Hepatocyte (in vitro differentiated cells): Measurements from ENCODE around the gene NCAPH2. TPM values are rescaled to one million over a fixed set of nuclear protein-coding genes. Genes with fewer than 3 reads are reported as not detected.

Experiments
- DNase-seq: peaks from one replicate; pipeline ENCODE4 v3.0.0-alpha.2; 2016; ENCODE audit warnings: low spot score
- H2AFZ ChIP-seq: fragments of 200-600 bp; sonication (generic); 2 replicates; pipeline ENCODE4 v1.6.0; 2016; ENCODE audit warnings: antibody characterized with exemption, mild to moderate bottlenecking
- H3K27ac ChIP-seq: fragments of 200-600 bp; sonication (generic); 2 replicates; pipeline ENCODE4 v1.5.1; 2016; ENCODE audit warnings: mild to moderate bottlenecking
- H3K27me3 ChIP-seq: fragments of 200-600 bp; sonication (generic); 2 replicates; pipeline ENCODE4 v1.6.1; 2016
- H3K36me3 ChIP-seq: fragments of 200-600 bp; sonication (generic); replicated peaks from 2 replicates; pipeline ENCODE4 v1.5.1; 2016; ENCODE audit warnings: low read depth; ENCODE audit not compliant: insufficient read depth
- H3K4me1 ChIP-seq: fragments of 200-600 bp; sonication (generic); 2 replicates; pipeline ENCODE4 v1.5.1; 2016; ENCODE audit warnings: mild to moderate bottlenecking, moderate library complexity; ENCODE audit not compliant: insufficient read depth
- H3K4me2 ChIP-seq: fragments of 200-600 bp; sonication (generic); 2 replicates; pipeline ENCODE4 v1.6.0; 2016
- H3K4me3 ChIP-seq: fragments of 200-600 bp; sonication (generic); 2 replicates; pipeline ENCODE4 v1.5.1; 2016; ENCODE audit warnings: mild to moderate bottlenecking
- H3K79me2 ChIP-seq: fragments of 200-600 bp; sonication (generic); 2 replicates; pipeline ENCODE4 v1.6.0; 2017; ENCODE audit warnings: mild to moderate bottlenecking
- H3K9me2 ChIP-seq: fragments of 200-600 bp; sonication (generic); replicated peaks from 2 replicates; pipeline ENCODE4 v1.6.0; 2017; ENCODE audit warnings: mild to moderate bottlenecking; ENCODE audit not compliant: insufficient read depth
- H3K9me3 ChIP-seq: fragments of 200-600 bp; sonication (generic); 2 replicates; pipeline ENCODE4 v1.5.1; 2016; ENCODE audit warnings: low read depth, mild to moderate bottlenecking
- H4K20me1 ChIP-seq: fragments of 200-600 bp; sonication (generic); 2 replicates; pipeline ENCODE4 v1.6.0; 2016; ENCODE audit warnings: mild to moderate bottlenecking; ENCODE audit not compliant: insufficient read depth, poor library complexity, severe bottlenecking
- EZH2 ChIP-seq: fragments of 200-600 bp; sonication (generic); IDR thresholded peaks from 2 replicates; pipeline ENCODE4 v1.6.1; 2016; ENCODE audit warnings: antibody characterized with exemption, mild to moderate bottlenecking, borderline replicate concordance
- EZH2phosphoT487 ChIP-seq: fragments of 200-600 bp; sonication (generic); IDR thresholded peaks from one replicate; pipeline ENCODE4 v1.6.1; 2018; ENCODE audit warnings: antibody characterized with exemption, mild to moderate bottlenecking, low read depth, moderate library complexity; ENCODE audit not compliant: unreplicated experiment, severe bottlenecking
- WGBS: methylation state at CpG from one replicate; pipeline ENCODE4 v1.1.6; 2016; ENCODE audit warnings: low lambda C conversion rate; ENCODE audit errors: missing lambda C conversion rate; 5-methylcytosine and 5-hydroxymethylcytosine counted together
- polyA plus RNA-seq: library from polyadenylated mRNA; unstranded; fragments of >200 nt; fragmentation: Nextera tagmentation; extraction: Ambion mirVana; gene quantifications from 2 replicates; pipeline ENCODE4 v1.2.1, GENCODE V29; 2016
- total RNA-seq: library from RNA; depleted of rRNA; stranded (reverse); fragments of >200 nt; gene quantifications from 2 replicates; pipeline ENCODE4 v1.2.3, GENCODE V29; 2014
- TF ChIP-seq, protein P1 (sequence below): fragments of 200-600 bp; sonication (generic); IDR thresholded peaks from 2 replicates; pipeline ENCODE4 v1.5.1; 2016; ENCODE audit warnings: antibody characterized with exemption, mild to moderate bottlenecking; ENCODE audit not compliant: poor library complexity

NCAPH2 gene
- total and polyA plus RNA-seq, 2 experiments from 2014 or later: 25.6 to 40.6 TPM

DNA sequence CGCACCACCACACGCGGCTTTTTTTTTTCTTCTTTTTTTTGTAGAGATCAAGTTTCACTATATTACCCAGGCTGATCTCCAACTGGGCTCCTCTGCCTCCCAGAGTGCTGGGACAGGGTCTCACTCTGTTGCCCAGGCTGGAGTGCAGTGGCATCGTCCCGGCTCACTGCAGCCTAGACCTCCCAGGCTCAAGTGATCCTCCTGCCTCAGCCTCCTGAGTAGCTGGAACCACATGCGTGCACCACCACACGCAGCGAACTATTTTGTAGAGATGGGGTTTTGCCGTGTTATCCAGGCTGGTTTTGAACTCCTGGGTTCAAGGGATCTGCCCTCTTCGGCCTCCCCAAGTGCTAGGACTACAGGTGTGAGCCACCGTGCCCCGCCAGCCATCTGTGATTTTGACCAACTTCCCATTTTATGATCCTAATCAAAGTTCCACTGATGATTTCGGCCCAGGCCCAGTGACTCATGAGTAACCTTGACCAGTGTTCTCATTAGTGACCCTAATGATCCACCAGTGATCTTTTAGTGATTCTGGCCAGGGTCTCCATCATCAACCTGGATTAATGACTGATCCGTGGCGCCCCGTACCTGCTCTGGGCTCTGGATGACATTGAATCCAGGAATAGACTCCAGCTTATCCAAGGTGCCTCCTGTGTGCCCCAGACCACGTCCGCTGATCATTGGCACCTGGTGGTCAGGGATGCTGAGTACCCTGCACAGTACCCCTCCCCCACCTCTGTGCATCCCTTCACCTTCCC lies 20.1 kb downstream of the NCAPH2 start:
- H4K20me1 ChIP-seq: peaks cover 11% of the 10 kb centered on the region
- no peaks in the 10 kb centered on the region for H3K9me3 ChIP-seq
- H3K4me2 ChIP-seq: no peak overlapping the region
- no peaks in the 10 kb centered on the region for H3K9me2 ChIP-seq
- DNase-seq: no peak
- H3K79me2 ChIP-seq: peaks cover 15% of the 10 kb centered on the region
- no peak overlapping the region for H3K27ac ChIP-seq
- peaks cover 44% of the 10 kb centered on the region for H3K4me1 ChIP-seq
- 92% methylated on average over 18 of the region's 18 CpGs for WGBS
- peaks cover 11% of the 10 kb centered on the region for H3K27me3 ChIP-seq
- TF ChIP-seq, protein P1, sequence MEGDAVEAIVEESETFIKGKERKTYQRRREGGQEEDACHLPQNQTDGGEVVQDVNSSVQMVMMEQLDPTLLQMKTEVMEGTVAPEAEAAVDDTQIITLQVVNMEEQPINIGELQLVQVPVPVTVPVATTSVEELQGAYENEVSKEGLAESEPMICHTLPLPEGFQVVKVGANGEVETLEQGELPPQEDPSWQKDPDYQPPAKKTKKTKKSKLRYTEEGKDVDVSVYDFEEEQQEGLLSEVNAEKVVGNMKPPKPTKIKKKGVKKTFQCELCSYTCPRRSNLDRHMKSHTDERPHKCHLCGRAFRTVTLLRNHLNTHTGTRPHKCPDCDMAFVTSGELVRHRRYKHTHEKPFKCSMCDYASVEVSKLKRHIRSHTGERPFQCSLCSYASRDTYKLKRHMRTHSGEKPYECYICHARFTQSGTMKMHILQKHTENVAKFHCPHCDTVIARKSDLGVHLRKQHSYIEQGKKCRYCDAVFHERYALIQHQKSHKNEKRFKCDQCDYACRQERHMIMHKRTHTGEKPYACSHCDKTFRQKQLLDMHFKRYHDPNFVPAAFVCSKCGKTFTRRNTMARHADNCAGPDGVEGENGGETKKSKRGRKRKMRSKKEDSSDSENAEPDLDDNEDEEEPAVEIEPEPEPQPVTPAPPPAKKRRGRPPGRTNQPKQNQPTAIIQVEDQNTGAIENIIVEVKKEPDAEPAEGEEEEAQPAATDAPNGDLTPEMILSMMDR: no peak
- TF ChIP-seq EZH2phosphoT487 (no peak), EZH2 (no peak)
- H3K36me3 ChIP-seq: no peaks in the 10 kb centered on the region
- H3K4me3 ChIP-seq: no peak overlapping the region
- H2AFZ ChIP-seq: no peak overlapping the region

DNA sequence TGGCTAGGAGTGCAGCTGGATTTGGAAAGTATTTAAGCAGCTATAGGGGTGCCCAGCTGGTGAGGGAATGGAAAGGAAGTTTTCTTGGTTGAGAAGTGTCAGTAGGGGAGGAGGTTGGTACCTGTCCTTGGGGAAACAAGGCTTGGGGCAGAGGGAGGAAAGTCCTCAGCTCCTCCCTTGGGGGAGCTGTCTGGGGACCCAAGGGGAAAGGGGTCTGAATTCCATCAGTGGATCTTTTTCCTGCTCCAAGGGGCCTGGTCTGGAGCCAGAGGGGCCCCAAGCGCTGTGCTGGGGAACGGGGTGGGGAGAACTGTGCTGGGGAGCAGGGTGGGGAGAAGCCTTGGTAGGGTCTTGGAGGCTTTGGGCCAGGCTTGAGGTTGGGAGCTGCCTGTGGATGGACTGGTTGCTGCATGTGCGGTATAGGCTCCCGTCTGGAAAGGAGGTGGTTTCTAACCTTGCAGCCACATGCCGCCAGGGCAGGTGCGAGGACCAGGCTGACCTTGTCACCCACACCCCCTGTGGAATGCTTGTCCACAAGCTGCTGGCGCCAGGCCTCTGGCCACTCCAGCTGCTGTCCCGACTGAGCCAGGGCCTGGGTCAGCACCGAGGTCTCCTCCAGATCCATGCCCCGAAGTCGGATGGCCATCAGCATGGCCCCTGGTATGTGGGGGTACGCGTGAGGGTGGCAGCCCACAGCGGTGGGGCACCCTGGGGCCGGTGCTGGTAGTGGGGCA lies 20.8 kb downstream of the NCAPH2 start:
- Histone ChIP-seq H2AFZ (no peak overlapping the region), H3K4me1 (peaks cover 47% of the 10 kb centered on the region), H3K9me2 (no peaks in the 10 kb centered on the region), H3K4me3 (no peak overlapping the region), H4K20me1 (peaks cover 4% of the 10 kb centered on the region), H3K36me3 (no peaks in the 10 kb centered on the region), H3K27me3 (peaks cover 11% of the 10 kb centered on the region), H3K4me2 (peak overlapping the region; percentile 99), H3K79me2 (peaks cover 8% of the 10 kb centered on the region), H3K27ac (peak overlapping the region; percentile 96), H3K9me3 (no peaks in the 10 kb centered on the region)
- TF ChIP-seq, protein P1: no peak
- no peak for TF ChIP-seq EZH2
- TF ChIP-seq EZH2phosphoT487: no peak
- no peak for DNase-seq
- 84% methylated on average over 13 of the region's 15 CpGs for WGBS

DNA sequence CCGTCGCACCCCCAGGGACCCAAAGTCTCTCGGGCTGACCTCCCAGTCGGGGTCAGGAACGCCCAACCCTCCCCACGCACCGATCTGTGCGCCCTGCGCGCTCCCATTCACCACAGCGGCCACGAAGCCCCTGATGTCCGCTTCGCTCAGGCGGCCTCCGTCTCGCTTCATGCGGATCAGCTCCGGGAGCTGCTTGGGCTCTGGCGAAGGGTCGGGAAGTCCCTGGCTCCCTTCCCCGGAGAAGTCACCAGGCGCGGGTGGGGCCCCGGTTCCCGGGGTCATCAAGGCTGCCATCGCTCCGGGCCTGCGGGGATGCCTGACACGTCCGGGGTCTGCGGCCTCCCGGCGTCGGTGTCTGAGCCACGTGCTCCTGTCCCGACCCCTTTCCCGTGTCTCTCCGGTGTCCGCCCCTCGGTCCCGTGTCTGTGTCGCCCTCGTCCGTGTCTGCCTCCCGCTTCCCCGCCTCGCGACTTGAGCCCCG lies 21.4 kb downstream of the NCAPH2 start:
- Histone ChIP-seq H3K4me3 (peak overlapping the region; percentile 49), H3K36me3 (no peaks in the 10 kb centered on the region), H3K4me1 (peaks cover 44% of the 10 kb centered on the region), H3K27ac (peak overlapping the region; percentile 96), H4K20me1 (no peaks in the 10 kb centered on the region), H3K79me2 (peaks cover 2% of the 10 kb centered on the region), H3K9me2 (no peaks in the 10 kb centered on the region), H3K4me2 (peak overlapping the region; percentile 99), H3K27me3 (peaks cover 11% of the 10 kb centered on the region), H3K9me3 (no peaks in the 10 kb centered on the region), H2AFZ (peak overlapping the region; percentile 6)
- TF ChIP-seq EZH2 (no peak), EZH2phosphoT487 (no peak)
- TF ChIP-seq, protein P1: no peak
- peak; percentile 35 for DNase-seq
- 43% methylated on average over 47 of the region's 50 CpGs for WGBS
